Neuronal stem cell (in vitro differentiated cells): ENCODE results near the gene RER1.

ENCODE experiments used
- DNase-seq: peaks from one replicate; pipeline ENCODE4 v3.0.0-alpha.2; 2013; ENCODE audit warnings: low spot score
- H2AFZ ChIP-seq: one replicate; pipeline ENCODE4 v1.6.1; 2013; ENCODE audit warnings: mild to moderate bottlenecking, low read length, inconsistent platforms
- H2AK5ac ChIP-seq: 2 replicates; pipeline ENCODE4 v1.6.1; 2013; ENCODE audit warnings: low read depth, mild to moderate bottlenecking, inconsistent platforms, low read length, moderate library complexity, mixed read lengths
- H2BK120ac ChIP-seq: 2 replicates; pipeline ENCODE4 v1.6.1; 2013; ENCODE audit warnings: low read depth, mild to moderate bottlenecking, inconsistent platforms, low read length, moderate library complexity, mixed read lengths
- H2BK12ac ChIP-seq: one replicate; pipeline ENCODE4 v1.6.1; 2013; ENCODE audit warnings: low read length, inconsistent platforms
- H2BK15ac ChIP-seq: 2 replicates; pipeline ENCODE4 v1.6.1; 2013; ENCODE audit warnings: mild to moderate bottlenecking, low read length, inconsistent platforms, mixed read lengths
- H2BK5ac ChIP-seq: one replicate; pipeline ENCODE4 v1.6.1; 2013; ENCODE audit warnings: inconsistent platforms, mild to moderate bottlenecking, low read length, moderate library complexity
- H3K14ac ChIP-seq: one replicate; pipeline ENCODE4 v1.6.1; 2013; ENCODE audit warnings: low read length, inconsistent platforms
- H3K18ac ChIP-seq: 2 replicates; pipeline ENCODE4 v1.6.1; 2013; ENCODE audit warnings: low read length, inconsistent platforms
- H3K23ac ChIP-seq: 2 replicates; pipeline ENCODE4 v1.6.1; 2013; ENCODE audit warnings: low read depth, mild to moderate bottlenecking, mixed read lengths, low read length, inconsistent platforms; ENCODE audit not compliant: poor library complexity
- H3K27ac ChIP-seq: replicated peaks from 3 replicates; pipeline ENCODE4 v1.5.1; 2013; ENCODE audit warnings: low read length, inconsistent platforms
- H3K27me3 ChIP-seq, 3 experiments: 2 replicates each; pipeline ENCODE4 v1.6.1; 2013; ENCODE audit warnings: low read length in 3 of 3, mild to moderate bottlenecking in 2 of 3, inconsistent platforms in 1 of 3, low read depth in 1 of 3, mixed read lengths in 1 of 3, moderate library complexity in 1 of 3; ENCODE audit not compliant: control insufficient read depth in 3 of 3, insufficient read depth in 3 of 3
- H3K36me3 ChIP-seq, 2 donors: replicated peaks in 1 of 2; 2 replicates each; pipeline ENCODE4 v1.6.1; 2013; ENCODE audit warnings: low read length in 2 of 2; ENCODE audit not compliant: control insufficient read depth in 2 of 2, insufficient read depth in 2 of 2
- H3K4ac ChIP-seq: 2 replicates; pipeline ENCODE4 v1.6.1; 2013; ENCODE audit warnings: inconsistent platforms, mild to moderate bottlenecking, low read length, moderate library complexity
- H3K4me1 ChIP-seq, 2 donors: 1 replicate in 1 of 2; 2 replicates in 1 of 2; pipeline ENCODE4 v1.6.1; 2013; ENCODE audit warnings: low read length in 2 of 2, low read depth in 1 of 2; ENCODE audit not compliant: control insufficient read depth in 2 of 2, insufficient read depth in 1 of 2
- H3K4me2 ChIP-seq: one replicate; pipeline ENCODE4 v1.6.1; 2013; ENCODE audit warnings: mild to moderate bottlenecking, low read length, inconsistent platforms; ENCODE audit not compliant: insufficient read depth, poor library complexity, severe bottlenecking
- H3K4me3 ChIP-seq, 2 donors: 2 replicates each; pipeline ENCODE4 v1.5.1; 2013; ENCODE audit warnings: low read length in 2 of 2, mild to moderate bottlenecking in 2 of 2, inconsistent platforms in 1 of 2, moderate library complexity in 1 of 2
- H3K79me1 ChIP-seq: one replicate; pipeline ENCODE4 v1.6.1; 2013; ENCODE audit warnings: low read depth, mild to moderate bottlenecking, inconsistent platforms, low read length, moderate library complexity
- H3K9ac ChIP-seq: one replicate; pipeline ENCODE4 v1.6.1; 2013; ENCODE audit warnings: mild to moderate bottlenecking, low read depth, low read length, inconsistent platforms; ENCODE audit not compliant: poor library complexity
- H3K9me3 ChIP-seq, 2 donors: replicated peaks in 1 of 2; 2 replicates each; pipeline versions ENCODE3 to v1.6.1; 2013; ENCODE audit warnings: low read length in 2 of 2, mild to moderate bottlenecking in 2 of 2, inconsistent platforms in 1 of 2, low read depth in 1 of 2, mixed read lengths in 1 of 2, moderate library complexity in 1 of 2; ENCODE audit not compliant: control insufficient read depth in 2 of 2, insufficient read depth in 1 of 2
- H4K8ac ChIP-seq: one replicate; pipeline ENCODE4 v1.6.1; 2013; ENCODE audit warnings: low read depth, mild to moderate bottlenecking, inconsistent platforms, low read length, moderate library complexity
- H4K91ac ChIP-seq: one replicate; pipeline ENCODE4 v1.6.1; 2013; ENCODE audit warnings: low read length, low read depth, mild to moderate bottlenecking, inconsistent platforms; ENCODE audit not compliant: poor library complexity
- WGBS, 2 donors: extraction: QIAGEN DNeasy Blood & Tissue Kit; methylation state at CpG; one replicate each; pipeline ENCODE4 v1.1.7; 2013; ENCODE audit warnings: missing lambda C conversion rate in 2 of 2, mixed read lengths in 1 of 2; ENCODE audit not compliant: insufficient read length in 2 of 2, insufficient replicate concordance in 1 of 2; ENCODE audit errors: extremely low coverage in 2 of 2; 5-methylcytosine and 5-hydroxymethylcytosine counted together

RER1 gene

DNA sequence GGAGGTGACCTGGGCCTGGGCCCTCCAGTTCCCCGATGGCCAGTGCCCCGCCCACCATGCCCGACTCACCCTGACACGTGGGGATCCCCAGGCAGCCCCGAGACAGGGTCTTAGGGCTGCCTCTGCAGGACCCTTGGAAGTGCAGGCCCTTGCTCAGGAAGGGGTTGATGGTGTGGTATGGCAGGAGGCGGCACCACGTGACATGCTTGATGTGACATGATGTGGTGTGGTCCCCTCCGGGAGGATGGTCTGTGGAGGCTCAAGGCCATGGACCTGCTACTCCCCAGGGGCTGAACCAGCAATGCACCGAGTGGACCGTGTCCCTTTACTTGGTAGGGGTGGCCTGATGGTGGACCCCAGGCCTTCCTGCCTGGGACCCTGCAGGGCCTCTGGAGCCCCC, 62.6 kb downstream of the RER1 start:
- Histone ChIP-seq H3K4me1 (peaks cover 14 to 25% of the 10 kb centered on the region in 2 donors), H2AK5ac (peak overlapping the region; percentile 95), H3K9me3 (no peaks in the 10 kb centered on the region), H2BK15ac (peak overlapping the region; percentile 93), H2AFZ (no peak overlapping the region), H3K27me3 (peaks cover 0 to 66% (median 0%) of the 10 kb centered on the region in 3 experiments), H3K4me3 (no peak overlapping the region), H3K18ac (peak overlapping the region; percentile 79), H2BK120ac (no peak overlapping the region), H3K14ac (no peak overlapping the region), H3K4me2 (no peak overlapping the region), H3K4ac (no peak overlapping the region), H4K91ac (no peak overlapping the region), H3K9ac (no peak overlapping the region), H3K79me1 (peaks cover 7% of the 10 kb centered on the region), H3K27ac (no peak overlapping the region), H3K36me3 (no peaks in the 10 kb centered on the region), H3K23ac (no peak overlapping the region), H2BK12ac (peak overlapping the region; percentile 66), H2BK5ac (no peak overlapping the region), H4K8ac (no peak overlapping the region)
- WGBS, 2 donors: no CpG with 5 or more reads among the region's 10 CpGs
- DNase-seq: no peak
